H1 (cell line): Measurements from ENCODE around the gene GPR87. TPM values are rescaled to one million over a fixed set of nuclear protein-coding genes. Genes with fewer than 3 reads are reported as not detected.

Source experiments
- CHD1 ChIP-seq: IDR thresholded peaks from 2 replicates; pipeline ENCODE4 v1.6.1; 2012; ENCODE audit warnings: low read depth, low read length, improper control_type of control experiment
- EZH2 ChIP-seq: fragments of 200-600 bp; sonication (generic); IDR thresholded peaks from 2 replicates; pipeline ENCODE4 v1.7.1; 2012; ENCODE audit warnings: low read depth, mild to moderate bottlenecking, moderate library complexity, low read length, inconsistent platforms; ENCODE audit not compliant: severe bottlenecking
- KDM1A ChIP-seq: fragments of 200-600, 300-600 bp; sonication (generic); IDR thresholded peaks from 2 replicates; pipeline ENCODE4 v1.7.1; 2016; ENCODE audit warnings: mild to moderate bottlenecking, low read length, borderline replicate concordance
- PHF8 ChIP-seq: fragments of 200-600 bp; sonication (generic); conservative IDR thresholded peaks from 2 replicates; pipeline ENCODE4 v1.7.1; 2012; ENCODE audit warnings: low read depth, mild to moderate bottlenecking, inconsistent platforms, low read length, moderate library complexity
- POLR2A ChIP-seq, 2 experiments: IDR thresholded peaks; 1 replicate in 1 of 2; 2 replicates in 1 of 2; pipeline ENCODE4 v1.6.1; 2011; ENCODE audit warnings: low read depth in 2 of 2, low read length in 2 of 2, mild to moderate bottlenecking in 2 of 2; ENCODE audit errors: control extremely low read depth in 1 of 2
- SRF ChIP-seq: IDR thresholded peaks from 2 replicates; pipeline ENCODE4 v1.6.1; 2011; ENCODE audit warnings: mild to moderate bottlenecking, low read depth, low read length, moderate library complexity
- polyA plus RNA-seq, 7 experiments: library from polyadenylated mRNA; depleted of rRNA in 3 of 7; stranded (reverse) in 5 of 7; unstranded in 2 of 7; fragments of >200 nt in 5 of 7; fragments of 200-250 nt in 2 of 7; gene quantifications; 1 replicate in 5 of 7; 2 replicates in 1 of 7; 4 replicates in 1 of 7; pipeline versions ENCODE4 v1.2.1 to v1.2.3, GENCODE V29; 2011 to 2013; ENCODE audit warnings: missing spikeins in 2 of 7, mixed read lengths in 2 of 7
- total RNA-seq: library from RNA; stranded (reverse); fragmentation: NEBNext Ultra II Directional; extraction: Animal tissue kit (Norgen Biotek cat#: 25700); gene quantifications from 2 replicates; pipeline ENCODE4 v1.2.1, GENCODE V29; 2021

Gene GPR87
- total and polyA plus RNA-seq, 2 of the 8 experiments (the other 6 are each of a cell fraction or from before 2014, with no cell fraction given): 0.05 TPM; not detected in 1

DNA sequence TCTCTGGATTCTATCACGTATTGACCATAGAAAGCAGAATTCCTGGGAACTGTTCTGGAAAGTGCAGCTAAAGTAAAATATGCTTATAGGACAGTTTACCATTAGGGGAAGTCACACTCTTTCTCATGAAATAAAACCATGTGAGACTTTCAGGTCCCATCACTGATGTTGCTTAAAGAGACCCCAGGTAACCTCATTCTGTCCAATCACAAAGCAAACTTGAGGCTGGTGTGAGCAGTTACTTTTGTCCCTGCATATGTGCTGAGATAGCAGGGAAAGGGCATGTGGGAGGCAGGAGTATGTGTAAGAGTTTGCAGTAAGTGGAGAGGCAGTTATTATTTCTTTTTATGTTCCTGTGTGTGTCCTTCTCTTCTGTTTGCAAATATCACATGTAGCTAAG lies 16.1 kb downstream of the GPR87 start (continued):
- TF ChIP-seq PHF8 (no peak), KDM1A (no peak), SRF (no peak), POLR2A (IDR thresholded peaks at IDR 0.05; ENCODE audit: control extremely low read depth in 1 of 2, low read depth in 2 of 2, low read length in 2 of 2) (no peak), EZH2 (no peak), CHD1 (no peak)
- TF ChIP-seq, all 59 proteins: peak for 0
